ENCODE measurements around the gene ARHGEF2. TPM values are rescaled to one million over a fixed set of nuclear protein-coding genes. Genes with fewer than 3 reads are reported as not detected.

The ARHGEF2 gene
- total and polyA plus RNA-seq, 4 experiments from 2014 or later, result 6.7 to 198 (median 110) TPM

GRCh38 chr1:155911156-155912055, 66.9 kb downstream of the ARHGEF2 start, which contains the start of gene RIT1:
Gene RIT1 (minus strand): TSS chr1:155911349. CDS start chr1:155910761, 588 bp downstream.
- CTCF ChIA-PET (ENCODE audit: partially characterized antibody), result no interaction called here
- Mint-ChIP-seq H3K4me3 (peak within 1 kb of the TSS; percentile 92 to 99 (median 98)), H3K9me3 (no peaks in the 10 kb centered on the region), H3K4me1 (peaks cover 16 to 28% (median 21%) of the 10 kb centered on the region in 4 donors), H3K27ac (peak within 1 kb of the TSS; percentile 86 to 99 (median 98)), H3K36me3 (peaks cover 18 to 69% of the 10 kb centered on the region in 2 donors), H3K27me3 (no peaks in the 10 kb centered on the region)
- POLR2A ChIA-PET (ENCODE audit: partially characterized antibody), result interaction anchor here (0.7 to 1.2 kb wide), 2 partner anchors 19 to 67 kb away, joined by 3 to 4 read pairs; partner anchors contain the start of gene ARHGEF2
- Histone ChIP-seq H3K4me3 (ENCODE audit: low read length in 2 of 2) (peak within 1 kb of the TSS; percentile 85 to 86), H3K9me3 (ENCODE audit: control insufficient read depth in 1 of 2, low read length in 2 of 2) (no peaks in the 10 kb centered on the region), H3K27me3 (ENCODE audit: insufficient read depth, low read length) (no peaks in the 10 kb centered on the region), H3K36me3 (ENCODE audit: insufficient read depth, low read length) (peaks cover 30% of the 10 kb centered on the region), H3K4me1 (ENCODE audit: insufficient read depth, low read length) (peaks cover 21% of the 10 kb centered on the region), H3K27ac (ENCODE audit: low read depth, low read length) (peak within 1 kb of the TSS; percentile 79)
- intact Hi-C loops (cut with micrococcal nuclease), result loop anchor here (1.0 to 2.0 kb wide), 4 partner anchors 23 to 143 kb away; partner anchors contain the start of genes ARHGEF2, KHDC4, LAMTOR2 and SYT11
- DNase-seq, result peak; percentile 78 to 87 (median 80)

- intact Hi-C loops (cut with micrococcal nuclease), result loop anchor here (1.0 to 2.0 kb wide), 4 partner anchors 24 to 144 kb away; partner anchors contain the start of genes ARHGEF2, KHDC4, LAMTOR2 and SYT11
- Mint-ChIP-seq H3K4me3 (peak overlapping the region; percentile 92 to 99 (median 98)), H3K9me3 (no peaks in the 10 kb centered on the region), H3K36me3 (peaks cover 11 to 63% of the 10 kb centered on the region in 2 donors), H3K27ac (peak overlapping the region; percentile 86 to 99 (median 98)), H3K4me1 (peaks cover 16 to 28% (median 21%) of the 10 kb centered on the region in 4 donors), H3K27me3 (no peaks in the 10 kb centered on the region)
- ChIA-PET POLR2A (ENCODE audit: partially characterized antibody) (no interaction called here), CTCF (ENCODE audit: partially characterized antibody) (interaction anchor here (1.4 kb wide), 1 partner anchor 12 kb away, joined by 5 read pairs; no protein-coding TSS in a partner anchor)
- H3K36me3 ChIP-seq (ENCODE audit: insufficient read depth, low read length), result peaks cover 23% of the 10 kb centered on the region
- peak overlapping the region; percentile 85 to 86 for H3K4me3 ChIP-seq (ENCODE audit: low read length in 2 of 2)
- peak in 1 of 5 donors; percentile 24 for DNase-seq
- peak overlapping the region; percentile 79 for H3K27ac ChIP-seq (ENCODE audit: low read depth, low read length)
- H3K9me3 ChIP-seq (ENCODE audit: control insufficient read depth in 1 of 2, low read length in 2 of 2), result no peaks in the 10 kb centered on the region
- H3K4me1 ChIP-seq (ENCODE audit: insufficient read depth, low read length), result peaks cover 21% of the 10 kb centered on the region
- H3K27me3 ChIP-seq (ENCODE audit: insufficient read depth, low read length), result no peaks in the 10 kb centered on the region
Measured at GRCh38 chr1:155910621-155911121, 67.7 kb downstream of the ARHGEF2 start.

GRCh38 chr1:155909894-155910293, 68.5 kb downstream of the ARHGEF2 start:
- H3K27me3 ChIP-seq (ENCODE audit: insufficient read depth, low read length), result no peaks in the 10 kb centered on the region
- Mint-ChIP-seq H3K27me3 (no peaks in the 10 kb centered on the region), H3K9me3 (no peaks in the 10 kb centered on the region), H3K27ac (peak overlapping the region; percentile 63 to 97 (median 86)), H3K4me1 (peaks cover 16 to 28% (median 21%) of the 10 kb centered on the region in 4 donors), H3K36me3 (peaks cover 10 to 58% of the 10 kb centered on the region in 2 donors), H3K4me3 (peak overlapping the region; percentile 76 to 99 (median 98))
- H3K9me3 ChIP-seq (ENCODE audit: control insufficient read depth in 1 of 2, low read length in 2 of 2), result no peaks in the 10 kb centered on the region
- peak overlapping the region in 1 of 2 donors; percentile 86 for H3K4me3 ChIP-seq (ENCODE audit: low read length in 2 of 2)
- peak overlapping the region; percentile 79 for H3K27ac ChIP-seq (ENCODE audit: low read depth, low read length)
- intact Hi-C loops (cut with micrococcal nuclease), result loop anchor here (2.0 kb wide), 1 partner anchor 69 kb away; the partner anchor contains the start of gene ARHGEF2
- ChIA-PET CTCF (ENCODE audit: partially characterized antibody) (interaction anchor here (1.4 kb wide), 1 partner anchor 12 kb away, joined by 5 read pairs; no protein-coding TSS in a partner anchor), POLR2A (ENCODE audit: partially characterized antibody) (no interaction called here)
- peak in 1 of 5 donors; percentile 13 for DNase-seq
- H3K4me1 ChIP-seq (ENCODE audit: insufficient read depth, low read length), result peaks cover 21% of the 10 kb centered on the region
- H3K36me3 ChIP-seq (ENCODE audit: insufficient read depth, low read length), result peaks cover 26% of the 10 kb centered on the region

- ChIA-PET POLR2A (ENCODE audit: partially characterized antibody) (interaction anchor here (1.0 to 1.3 kb wide), 2 partner anchors 64 to 73 kb away, joined by 3 to 4 read pairs; no protein-coding TSS in a partner anchor), CTCF (ENCODE audit: partially characterized antibody) (interaction anchor here (1.0 to 1.1 kb wide), 2 partner anchors 11 to 79 kb away, joined by 3 to 4 read pairs; no protein-coding TSS in a partner anchor)
- H3K27me3 Mint-ChIP-seq, result no peaks in the 10 kb centered on the region
- H3K4me1 Mint-ChIP-seq, result peaks cover 0 to 12% (median 6%) of the 10 kb centered on the region in 4 donors
- intact Hi-C loops (cut with micrococcal nuclease), result no loop called here
- no peak overlapping the region for H3K4me3 Mint-ChIP-seq
- Histone ChIP-seq H3K9me3 (ENCODE audit: control insufficient read depth in 1 of 2, low read length in 2 of 2) (no peaks in the 10 kb centered on the region), H3K27me3 (ENCODE audit: insufficient read depth, low read length) (no peaks in the 10 kb centered on the region), H3K36me3 (ENCODE audit: insufficient read depth, low read length) (peaks cover 48% of the 10 kb centered on the region), H3K4me3 (ENCODE audit: low read length in 2 of 2) (no peak overlapping the region), H3K27ac (ENCODE audit: low read depth, low read length) (no peak overlapping the region), H3K4me1 (ENCODE audit: insufficient read depth, low read length) (peaks cover 1% of the 10 kb centered on the region)
- peak overlapping the region in 1 of 7 donors; percentile 13 for H3K27ac Mint-ChIP-seq
- no peak for DNase-seq
- no peaks in the 10 kb centered on the region for H3K9me3 Mint-ChIP-seq
- peaks cover 30 to 51% of the 10 kb centered on the region in 2 donors for H3K36me3 Mint-ChIP-seq
Measured at GRCh38 chr1:155904261-155904660, 74.1 kb downstream of the ARHGEF2 start.

GRCh38 chr1:155900161-155900560, 78.2 kb downstream of the ARHGEF2 start:
- no peak overlapping the region for H3K4me3 ChIP-seq (ENCODE audit: low read length in 2 of 2)
- Mint-ChIP-seq H3K4me3 (no peak overlapping the region), H3K27ac (peak overlapping the region in 1 of 7 donors; percentile 4), H3K36me3 (peaks cover 33 to 57% of the 10 kb centered on the region in 2 donors), H3K9me3 (no peaks in the 10 kb centered on the region), H3K4me1 (peaks cover 0 to 6% (median 6%) of the 10 kb centered on the region in 4 donors), H3K27me3 (no peaks in the 10 kb centered on the region)
- no peak for DNase-seq
- CTCF ChIA-PET (ENCODE audit: partially characterized antibody), result interaction anchor here (1.5 kb wide), 1 partner anchor 16 kb away, joined by 3 read pairs; no protein-coding TSS in a partner anchor
- H3K27ac ChIP-seq (ENCODE audit: low read depth, low read length), result no peak overlapping the region
- POLR2A ChIA-PET (ENCODE audit: partially characterized antibody), result no interaction called here
- intact Hi-C loops (cut with micrococcal nuclease), result no loop called here
- H3K9me3 ChIP-seq (ENCODE audit: control insufficient read depth in 1 of 2, low read length in 2 of 2), result no peaks in the 10 kb centered on the region
- no peaks in the 10 kb centered on the region for H3K4me1 ChIP-seq (ENCODE audit: insufficient read depth, low read length)
- H3K36me3 ChIP-seq (ENCODE audit: insufficient read depth, low read length), result peaks cover 42% of the 10 kb centered on the region
- no peaks in the 10 kb centered on the region for H3K27me3 ChIP-seq (ENCODE audit: insufficient read depth, low read length)

- intact Hi-C loops (cut with micrococcal nuclease), result no loop called here
- Histone ChIP-seq H3K27me3 (ENCODE audit: insufficient read depth, low read length) (no peaks in the 10 kb centered on the region), H3K4me3 (ENCODE audit: low read length in 2 of 2) (no peak overlapping the region), H3K36me3 (ENCODE audit: insufficient read depth, low read length) (peaks cover 37% of the 10 kb centered on the region), H3K9me3 (ENCODE audit: control insufficient read depth in 1 of 2, low read length in 2 of 2) (no peaks in the 10 kb centered on the region), H3K4me1 (ENCODE audit: insufficient read depth, low read length) (no peaks in the 10 kb centered on the region), H3K27ac (ENCODE audit: low read depth, low read length) (no peak overlapping the region)
- Mint-ChIP-seq H3K9me3 (no peaks in the 10 kb centered on the region), H3K4me3 (no peak overlapping the region), H3K36me3 (peaks cover 32 to 55% of the 10 kb centered on the region in 2 donors), H3K4me1 (peaks cover 0 to 6% (median 6%) of the 10 kb centered on the region in 4 donors), H3K27me3 (no peaks in the 10 kb centered on the region), H3K27ac (peak overlapping the region in 4 of 7 donors; percentile 4 to 40 (median 33))
- ChIA-PET CTCF (ENCODE audit: partially characterized antibody) (interaction anchor here (1.5 kb wide), 1 partner anchor 17 kb away, joined by 3 read pairs; no protein-coding TSS in a partner anchor), POLR2A (ENCODE audit: partially characterized antibody) (no interaction called here)
- DNase-seq, result no peak
Measured at GRCh38 chr1:155899683-155900082, 78.7 kb downstream of the ARHGEF2 start.
